Transverse colon (tissue), 4 donors: ENCODE results near the gene PYCR2. TPM values are rescaled to one million over a fixed set of nuclear protein-coding genes. Genes with fewer than 3 reads are reported as not detected.
A peak's percentile ranks its signal among the peaks of the same experiment; 100 is the strongest.

Source experiments
- DNase-seq: peaks from one replicate; pipeline ENCODE4 v3.0.0-alpha.2; 2019
- H3K27ac ChIP-seq, 4 donors: fragments of 200-600 bp; sonication (generic); 2 replicates each; pipeline ENCODE4 v1.5.1; 2016 to 2018; ENCODE audit warnings: inconsistent platforms in 4 of 4
- H3K27me3 ChIP-seq: fragments of 200-600 bp; sonication (generic); 2 replicates; pipeline ENCODE4 v1.5.1; 2017; ENCODE audit warnings: inconsistent platforms
- H3K36me3 ChIP-seq, 4 donors: fragments of 200-600 bp; sonication (generic); 2 replicates each; pipeline ENCODE4 v1.5.1; 2017 to 2019; ENCODE audit warnings: inconsistent platforms in 4 of 4
- H3K4me1 ChIP-seq, 4 donors: fragments of 200-600 bp; sonication (generic); 2 replicates each; pipeline ENCODE4 v1.5.1; 2017 to 2020; ENCODE audit warnings: inconsistent platforms in 4 of 4
- H3K4me3 ChIP-seq, 4 donors: fragments of 200-600 bp; sonication (generic); 1 replicate in 1 of 4; 2 replicates in 3 of 4; pipeline versions ENCODE4 v1.5.1 to v1.6.1; 2017 to 2019; ENCODE audit warnings: inconsistent platforms in 4 of 4
- H3K9me3 ChIP-seq, 2 donors: fragments of 200-600 bp; sonication (generic); 2 replicates each; pipeline ENCODE4 v1.5.1; 2017 to 2019; ENCODE audit warnings: inconsistent platforms in 2 of 2
- EP300 ChIP-seq: sonication (generic); formaldehyde crosslinking; IDR thresholded peaks from one replicate; pipeline ENCODE4 v1.6.1; 2017; ENCODE audit warnings: antibody characterized with exemption, low read depth
- POLR2A ChIP-seq: fragments of 450-650 bp; IDR thresholded peaks from one replicate; pipeline ENCODE4 v1.6.1; 2016; ENCODE audit warnings: antibody characterized with exemption, mild to moderate bottlenecking, moderate library complexity
- POLR2AphosphoS5 ChIP-seq, 3 donors: sonication (generic); formaldehyde crosslinking; IDR thresholded peaks; one replicate each; pipeline ENCODE4 v1.6.1; 2016; ENCODE audit warnings: antibody characterized with exemption in 3 of 3
- WGBS, 2 donors: methylation state at CpG; one replicate each; pipeline ENCODE4 v1.1.5; 2018; ENCODE audit warnings: low coverage in 1 of 2; 5-methylcytosine and 5-hydroxymethylcytosine counted together
- in situ Hi-C, 4 donors: fragments of 200-750 bp; cut with MboI; loops; one replicate each; pipeline versions ENCODE4 v1.15.0 to v1.15.1; 2017; ENCODE audit warnings: low sequenced_read_pairs in 3 of 4, low pct_ligation_motif_present in 1 of 4, low pct_unique_long_range_greater_than_20kb in 1 of 4
- intact Hi-C: fragments of 100-400 bp; cut with DNase I; formaldehyde crosslinking; loops from one replicate; pipeline ENCODE4 v1.15.1; 2023; ENCODE audit warnings: low total_unique reads
- total RNA-seq, 4 donors: library from RNA; depleted of rRNA; stranded (reverse); fragments of >200 nt; gene quantifications; one replicate each; pipeline ENCODE4 v1.1.0, GENCODE V29; 2016
- TF ChIP-seq, protein P1 (sequence below), 5 experiments: fragments of 200-600 bp in 3 of 5; fragments of 450-650 bp in 2 of 5; sonication (generic) in 3 of 5; IDR thresholded peaks; 1 replicate in 2 of 5; 2 replicates in 3 of 5; pipeline ENCODE4 v1.5.1; 2016 to 2017; ENCODE audit warnings: antibody characterized with exemption in 5 of 5, inconsistent platforms in 3 of 5, mild to moderate bottlenecking in 2 of 5, moderate library complexity in 1 of 5

The PYCR2 gene
- total RNA-seq, 4 donors from 2014 or later = 26.5 to 40.6 (median 32.2) TPM

DNA sequence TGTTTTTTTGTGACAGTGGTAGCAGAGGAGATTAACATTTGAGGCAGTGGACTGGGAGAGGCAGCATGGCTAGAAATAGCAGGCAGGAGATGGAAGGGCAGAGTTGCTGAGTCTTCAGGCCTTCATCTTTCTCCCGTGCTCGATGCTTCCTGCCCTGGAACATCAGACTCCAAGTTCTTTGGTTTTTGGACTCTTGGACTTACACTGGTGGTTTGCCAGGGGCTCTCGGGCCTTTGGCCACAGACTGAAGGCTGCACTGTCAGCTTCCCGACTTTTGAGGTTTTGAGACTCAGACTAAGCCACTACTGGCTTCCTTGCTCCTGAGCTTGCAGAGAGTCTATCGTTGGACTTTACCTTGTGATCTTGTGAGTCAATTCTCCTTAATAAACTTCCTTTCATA, 41.2 kb upstream of the PYCR2 start:
- Histone ChIP-seq H3K4me1 (peaks cover 0 to 8% (median 2%) of the 10 kb centered on the region in 4 donors), H3K9me3 (no peaks in the 10 kb centered on the region), H3K27ac (no peak overlapping the region), H3K27me3 (peaks cover 13% of the 10 kb centered on the region), H3K4me3 (no peak overlapping the region), H3K36me3 (no peaks in the 10 kb centered on the region)
- WGBS, 2 donors = 77 to 96% methylated on average over 5 of the region's 5 CpGs
- intact Hi-C loops = no loop called here
- no peak for DNase-seq
- in situ Hi-C loops = loop anchor here in 1 of 4 donors (25.0 kb wide), 1 partner anchor 653 kb away; no protein-coding TSS in a partner anchor
- no peak for TF ChIP-seq POLR2AphosphoS5 (IDR thresholded peaks at IDR 0.05)

DNA sequence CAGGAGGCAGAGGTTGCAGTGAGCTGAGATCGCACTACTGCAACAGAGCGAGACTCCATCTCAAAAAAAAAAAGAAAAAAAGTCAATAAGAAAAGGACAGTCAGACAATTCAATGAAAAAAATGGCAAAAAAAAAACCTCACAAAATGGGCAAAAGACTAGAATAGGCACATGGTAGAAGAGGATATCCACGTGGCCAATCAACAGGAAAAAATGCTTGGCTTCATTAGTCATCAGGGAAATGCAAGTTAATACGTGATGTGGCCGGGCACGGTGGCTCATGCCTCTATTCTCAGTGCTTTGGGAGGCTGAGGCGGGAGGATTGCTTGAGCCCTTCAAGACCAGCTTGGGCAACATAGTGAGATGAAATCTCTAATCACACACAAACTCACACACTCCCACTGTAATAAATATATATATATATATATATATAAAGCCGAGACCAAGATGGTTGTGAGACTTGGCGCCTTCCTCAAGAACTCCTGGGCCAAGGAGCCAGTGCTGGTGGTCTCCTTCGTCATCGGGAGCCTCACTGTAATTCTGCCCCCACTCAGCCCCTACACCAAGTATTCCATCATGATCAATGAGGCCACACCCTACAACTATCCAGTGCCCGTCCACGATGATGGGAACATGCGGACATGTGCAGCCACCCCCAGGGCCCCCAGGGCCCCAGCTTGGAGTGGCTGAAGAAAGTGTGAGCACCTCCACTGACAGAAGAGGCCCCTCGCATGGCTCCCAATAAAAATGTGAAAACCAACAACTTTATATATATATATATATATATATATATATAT, 39.9 kb upstream of the PYCR2 start:
- no peaks in the 10 kb centered on the region for H3K9me3 ChIP-seq
- DNase-seq = no peak
- WGBS, 2 donors = 71 to 93% methylated on average over 9 to 15 of the region's 15 CpGs
- no peaks in the 10 kb centered on the region for H3K36me3 ChIP-seq
- intact Hi-C loops (no loop called here), in situ Hi-C loops (loop anchor here in 1 of 4 donors (25.0 kb wide), 1 partner anchor 652 kb away; no protein-coding TSS in a partner anchor)
- peaks cover 13% of the 10 kb centered on the region for H3K27me3 ChIP-seq
- H3K27ac ChIP-seq = no peak overlapping the region
- TF ChIP-seq, protein P1, sequence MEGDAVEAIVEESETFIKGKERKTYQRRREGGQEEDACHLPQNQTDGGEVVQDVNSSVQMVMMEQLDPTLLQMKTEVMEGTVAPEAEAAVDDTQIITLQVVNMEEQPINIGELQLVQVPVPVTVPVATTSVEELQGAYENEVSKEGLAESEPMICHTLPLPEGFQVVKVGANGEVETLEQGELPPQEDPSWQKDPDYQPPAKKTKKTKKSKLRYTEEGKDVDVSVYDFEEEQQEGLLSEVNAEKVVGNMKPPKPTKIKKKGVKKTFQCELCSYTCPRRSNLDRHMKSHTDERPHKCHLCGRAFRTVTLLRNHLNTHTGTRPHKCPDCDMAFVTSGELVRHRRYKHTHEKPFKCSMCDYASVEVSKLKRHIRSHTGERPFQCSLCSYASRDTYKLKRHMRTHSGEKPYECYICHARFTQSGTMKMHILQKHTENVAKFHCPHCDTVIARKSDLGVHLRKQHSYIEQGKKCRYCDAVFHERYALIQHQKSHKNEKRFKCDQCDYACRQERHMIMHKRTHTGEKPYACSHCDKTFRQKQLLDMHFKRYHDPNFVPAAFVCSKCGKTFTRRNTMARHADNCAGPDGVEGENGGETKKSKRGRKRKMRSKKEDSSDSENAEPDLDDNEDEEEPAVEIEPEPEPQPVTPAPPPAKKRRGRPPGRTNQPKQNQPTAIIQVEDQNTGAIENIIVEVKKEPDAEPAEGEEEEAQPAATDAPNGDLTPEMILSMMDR (IDR thresholded peaks at IDR 0.05) = no peak
- TF ChIP-seq EP300 (no peak), POLR2AphosphoS5 (IDR thresholded peaks at IDR 0.05) (no peak), POLR2A (no peak)
- H3K4me3 ChIP-seq = no peak overlapping the region
- peaks cover 0 to 8% (median 2%) of the 10 kb centered on the region in 4 donors for H3K4me1 ChIP-seq

DNA sequence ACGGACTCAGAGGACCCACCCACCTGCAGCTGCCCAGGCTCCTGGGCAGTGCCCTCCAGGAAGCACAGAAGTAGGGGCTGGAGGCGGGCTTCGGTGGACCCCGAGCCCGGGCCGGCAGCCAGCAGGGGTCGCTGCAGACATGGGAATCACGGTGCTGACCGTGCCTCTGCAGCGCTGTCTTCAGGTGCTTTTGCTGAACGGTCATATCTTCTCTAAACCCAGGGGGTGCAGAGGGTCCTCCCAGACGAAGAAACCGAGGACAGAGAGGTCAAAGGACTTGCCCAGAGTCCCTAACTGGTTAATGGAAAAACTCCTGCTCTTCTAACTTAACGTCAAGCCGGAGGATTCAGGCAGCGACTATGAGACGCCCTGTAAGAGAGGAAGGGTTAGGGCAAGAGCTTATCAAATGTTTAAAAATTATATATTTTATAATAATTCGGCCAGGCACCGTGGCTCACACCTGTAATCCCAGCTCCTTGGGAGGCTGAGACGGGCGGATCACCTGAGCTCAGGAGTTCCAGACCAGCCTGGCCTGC, 38.5 kb upstream of the PYCR2 start:
- 29 to 49% methylated on average over 9 to 21 of the region's 21 CpGs for WGBS, 2 donors
- in situ Hi-C loops (loop anchor here in 1 of 4 donors (25.0 kb wide), 1 partner anchor 650 kb away; no protein-coding TSS in a partner anchor), intact Hi-C loops (no loop called here)
- Histone ChIP-seq H3K27ac (no peak overlapping the region), H3K9me3 (no peaks in the 10 kb centered on the region), H3K27me3 (peaks cover 13% of the 10 kb centered on the region), H3K36me3 (no peaks in the 10 kb centered on the region), H3K4me1 (peaks cover 0 to 8% (median 2%) of the 10 kb centered on the region in 4 donors), H3K4me3 (no peak overlapping the region)
- DNase-seq = peak; percentile 76
- TF ChIP-seq POLR2A = no peak
- TF ChIP-seq, protein P1 (IDR thresholded peaks at IDR 0.05) = peak; percentile 60 to 72 (median 66)

DNA sequence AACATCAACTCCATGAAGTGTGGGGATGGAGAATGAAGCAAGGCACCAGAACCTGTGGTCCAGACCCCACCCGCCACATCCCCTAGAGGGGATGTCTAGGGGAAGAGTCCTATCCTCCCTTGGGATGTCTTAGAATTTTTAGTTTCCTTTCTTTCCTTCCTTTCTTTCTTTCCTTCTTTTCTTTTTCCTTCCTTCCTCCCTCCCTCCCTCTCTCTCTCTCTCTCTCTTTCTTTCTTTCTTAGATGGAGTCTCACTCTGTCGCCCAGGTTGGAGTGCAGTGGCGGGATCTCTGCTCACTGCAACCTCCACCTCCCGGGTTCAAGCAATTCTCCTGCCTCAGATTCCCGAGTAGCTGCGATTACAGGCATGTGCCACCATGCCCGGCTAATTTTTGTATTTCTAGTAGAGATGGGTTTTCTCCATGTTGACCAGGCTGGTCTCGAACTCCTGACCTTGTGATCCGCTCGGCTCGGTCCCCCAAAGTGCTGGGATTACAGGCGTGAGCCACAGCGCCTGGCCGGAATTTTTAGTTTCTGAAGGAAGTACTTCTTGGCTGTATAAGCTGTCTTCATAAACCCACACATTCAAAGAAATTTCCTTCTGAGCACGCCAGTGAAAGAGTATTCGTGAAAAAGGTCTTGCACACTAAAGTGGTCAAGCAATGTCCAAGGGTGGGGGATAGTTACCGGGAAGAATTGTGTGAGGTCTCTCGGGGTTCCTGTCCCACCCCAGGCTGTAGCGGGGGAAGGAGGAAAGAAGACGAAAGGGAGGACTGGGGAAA, 37.8 kb upstream of the PYCR2 start:
- Histone ChIP-seq H3K27me3 (peaks cover 13% of the 10 kb centered on the region), H3K27ac (no peak overlapping the region), H3K9me3 (no peaks in the 10 kb centered on the region), H3K36me3 (no peaks in the 10 kb centered on the region), H3K4me1 (peaks cover 0 to 8% (median 2%) of the 10 kb centered on the region in 4 donors), H3K4me3 (no peak overlapping the region)
- DNase-seq = no peak
- intact Hi-C loops (no loop called here), in situ Hi-C loops (loop anchor here in 1 of 4 donors (25.0 kb wide), 1 partner anchor 650 kb away; no protein-coding TSS in a partner anchor)
- 62% methylated on average over 3 to 20 of the region's 20 CpGs for WGBS, 2 donors
- no peak for TF ChIP-seq POLR2AphosphoS5 (IDR thresholded peaks at IDR 0.05)
- TF ChIP-seq, protein P1 (IDR thresholded peaks at IDR 0.05) = no peak
